Smooth muscle cell (in vitro differentiated cells): ENCODE results near the gene SLC4A3. TPM values are rescaled to one million over a fixed set of nuclear protein-coding genes. Genes with fewer than 3 reads are reported as not detected.
A peak's percentile ranks its signal among the peaks of the same experiment; 100 is the strongest.

Source experiments
- DNase-seq: peaks from one replicate; lab custom pipeline; 2025; ENCODE audit not compliant: unreplicated experiment; lab: John Stamatoyannopoulos, UW
- H2AFZ ChIP-seq: fragments of 200-600 bp; sonication (generic); 2 replicates; pipeline ENCODE4 v1.6.0; 2016; ENCODE audit warnings: antibody characterized with exemption, low read depth, mild to moderate bottlenecking
- H3F3A ChIP-seq: fragments of 200-600 bp; sonication (generic); 2 replicates; pipeline ENCODE4 v1.6.0; 2017; ENCODE audit warnings: antibody characterized with exemption, low read depth
- H3K27ac ChIP-seq: fragments of 200-600 bp; sonication (generic); 2 replicates; pipeline ENCODE4 v1.5.1; 2016; ENCODE audit warnings: low read depth, mild to moderate bottlenecking
- H3K27me3 ChIP-seq: fragments of 200-600 bp; sonication (generic); 2 replicates; pipeline ENCODE4 v1.6.1; 2016; ENCODE audit warnings: low read depth, mild to moderate bottlenecking
- H3K36me3 ChIP-seq: fragments of 200-600 bp; sonication (generic); 2 replicates; pipeline ENCODE4 v1.5.1; 2016; ENCODE audit warnings: low read depth
- H3K4me1 ChIP-seq: fragments of 200-600 bp; sonication (generic); 2 replicates; pipeline ENCODE4 v1.5.1; 2016; ENCODE audit warnings: low read depth
- H3K4me2 ChIP-seq: fragments of 200-600 bp; sonication (generic); 2 replicates; pipeline ENCODE4 v1.6.0; 2016; ENCODE audit warnings: mild to moderate bottlenecking
- H3K4me3 ChIP-seq: fragments of 200-600 bp; sonication (generic); 2 replicates; pipeline ENCODE4 v1.5.1; 2016; ENCODE audit warnings: mild to moderate bottlenecking
- H3K79me2 ChIP-seq: fragments of 200-600 bp; sonication (generic); 2 replicates; pipeline ENCODE4 v1.6.0; 2016; ENCODE audit warnings: low read depth, mild to moderate bottlenecking
- H3K9ac ChIP-seq: fragments of 200-600 bp; sonication (generic); 2 replicates; pipeline ENCODE4 v1.6.0; 2016; ENCODE audit warnings: low read depth
- H3K9me3 ChIP-seq: fragments of 200-600 bp; sonication (generic); replicated peaks from 2 replicates; pipeline ENCODE4 v1.5.1; 2016; ENCODE audit warnings: low read depth
- H4K20me1 ChIP-seq: fragments of 200-600 bp; sonication (generic); 2 replicates; pipeline ENCODE4 v1.6.0; 2016; ENCODE audit warnings: low read depth
- whole genome bisulfite sequencing: methylation state at CpG from one replicate; pipeline ENCODE4 v1.1.7; 2016; ENCODE audit warnings: low lambda C conversion rate; 5-methylcytosine and 5-hydroxymethylcytosine counted together
- polyA plus RNA-seq: library from polyadenylated mRNA; unstranded; fragments of >200 nt; fragmentation: Nextera tagmentation; extraction: Ambion mirVana; gene quantifications from 2 replicates; pipeline ENCODE4 v1.2.1, GENCODE V29; 2016
- total RNA-seq: library from RNA; depleted of rRNA; stranded (reverse); fragments of >200 nt; gene quantifications from 2 replicates; pipeline ENCODE4 v1.2.3, GENCODE V29; 2014
- TF ChIP-seq, protein P1 (sequence below): fragments of 200-600 bp; sonication (generic); IDR thresholded peaks from 2 replicates; pipeline ENCODE4 v1.5.1; 2017; ENCODE audit warnings: borderline replicate concordance, mild to moderate bottlenecking, antibody characterized with exemption; ENCODE audit not compliant: insufficient read depth, poor library complexity, severe bottlenecking

Gene SLC4A3
- total and polyA plus RNA-seq, 2 experiments from 2014 or later = 4.9 to 12.1 TPM

DNA sequence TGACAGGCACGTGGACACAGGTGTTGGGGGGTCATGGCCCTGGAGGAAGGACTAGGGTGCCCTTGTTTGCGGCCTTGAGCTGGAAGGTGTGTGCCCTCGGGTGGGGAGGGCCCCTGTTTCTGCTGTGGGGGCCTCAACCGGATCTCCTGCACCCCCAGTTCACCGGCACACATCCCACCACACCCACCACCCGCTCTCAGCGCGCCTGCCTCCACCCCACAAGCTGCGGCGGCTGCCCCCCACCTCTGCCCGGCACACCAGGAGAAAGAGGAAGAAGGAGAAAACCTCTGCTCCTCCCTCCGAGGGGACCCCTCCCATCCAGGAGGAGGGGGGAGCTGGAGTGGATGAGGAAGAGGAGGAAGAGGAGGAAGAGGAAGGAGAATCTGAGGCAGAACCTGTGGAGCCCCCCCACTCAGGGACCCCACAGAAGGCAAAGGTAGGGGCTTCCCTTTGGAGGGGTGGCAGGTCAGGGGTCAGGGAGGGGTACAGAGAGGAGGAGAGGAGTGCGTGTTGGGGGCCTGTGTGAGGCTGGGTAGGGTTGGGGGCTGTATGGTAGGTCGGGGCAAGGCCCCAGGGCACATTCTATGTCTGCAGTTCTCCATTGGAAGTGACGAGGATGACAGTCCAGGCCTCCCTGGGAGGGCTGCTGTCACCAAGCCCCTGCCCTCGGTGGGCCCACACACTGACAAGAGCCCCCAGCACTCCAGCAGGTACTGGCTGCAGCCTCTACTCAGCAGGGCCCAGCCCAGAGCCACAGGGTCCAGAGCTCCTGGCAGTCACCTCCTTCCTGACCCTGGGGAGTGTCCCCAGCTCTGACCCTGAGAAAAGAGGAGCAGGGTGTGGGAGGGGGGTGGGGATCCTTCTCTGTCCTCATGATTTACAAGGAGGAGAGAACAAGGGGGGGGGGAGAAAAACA lies 1.8 kb downstream of the SLC4A3 start:
- no peaks in the 10 kb centered on the region for H3K36me3 ChIP-seq
- H3K4me3 ChIP-seq = no peak overlapping the region
- no peak for DNase-seq
- no peaks in the 10 kb centered on the region for H4K20me1 ChIP-seq
- no peak overlapping the region for H2AFZ ChIP-seq
- H3K27me3 ChIP-seq = no peaks in the 10 kb centered on the region
- H3K4me2 ChIP-seq = no peak overlapping the region
- H3K4me1 ChIP-seq = peaks cover 5% of the 10 kb centered on the region
- no peak overlapping the region for H3K9ac ChIP-seq
- no peaks in the 10 kb centered on the region for H3F3A ChIP-seq
- no peaks in the 10 kb centered on the region for H3K9me3 ChIP-seq
- no peak overlapping the region for H3K27ac ChIP-seq
- no peaks in the 10 kb centered on the region for H3K79me2 ChIP-seq
- TF ChIP-seq, protein P1, sequence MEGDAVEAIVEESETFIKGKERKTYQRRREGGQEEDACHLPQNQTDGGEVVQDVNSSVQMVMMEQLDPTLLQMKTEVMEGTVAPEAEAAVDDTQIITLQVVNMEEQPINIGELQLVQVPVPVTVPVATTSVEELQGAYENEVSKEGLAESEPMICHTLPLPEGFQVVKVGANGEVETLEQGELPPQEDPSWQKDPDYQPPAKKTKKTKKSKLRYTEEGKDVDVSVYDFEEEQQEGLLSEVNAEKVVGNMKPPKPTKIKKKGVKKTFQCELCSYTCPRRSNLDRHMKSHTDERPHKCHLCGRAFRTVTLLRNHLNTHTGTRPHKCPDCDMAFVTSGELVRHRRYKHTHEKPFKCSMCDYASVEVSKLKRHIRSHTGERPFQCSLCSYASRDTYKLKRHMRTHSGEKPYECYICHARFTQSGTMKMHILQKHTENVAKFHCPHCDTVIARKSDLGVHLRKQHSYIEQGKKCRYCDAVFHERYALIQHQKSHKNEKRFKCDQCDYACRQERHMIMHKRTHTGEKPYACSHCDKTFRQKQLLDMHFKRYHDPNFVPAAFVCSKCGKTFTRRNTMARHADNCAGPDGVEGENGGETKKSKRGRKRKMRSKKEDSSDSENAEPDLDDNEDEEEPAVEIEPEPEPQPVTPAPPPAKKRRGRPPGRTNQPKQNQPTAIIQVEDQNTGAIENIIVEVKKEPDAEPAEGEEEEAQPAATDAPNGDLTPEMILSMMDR = no peak
- WGBS = 90% methylated on average over 10 of the region's 16 CpGs

DNA sequence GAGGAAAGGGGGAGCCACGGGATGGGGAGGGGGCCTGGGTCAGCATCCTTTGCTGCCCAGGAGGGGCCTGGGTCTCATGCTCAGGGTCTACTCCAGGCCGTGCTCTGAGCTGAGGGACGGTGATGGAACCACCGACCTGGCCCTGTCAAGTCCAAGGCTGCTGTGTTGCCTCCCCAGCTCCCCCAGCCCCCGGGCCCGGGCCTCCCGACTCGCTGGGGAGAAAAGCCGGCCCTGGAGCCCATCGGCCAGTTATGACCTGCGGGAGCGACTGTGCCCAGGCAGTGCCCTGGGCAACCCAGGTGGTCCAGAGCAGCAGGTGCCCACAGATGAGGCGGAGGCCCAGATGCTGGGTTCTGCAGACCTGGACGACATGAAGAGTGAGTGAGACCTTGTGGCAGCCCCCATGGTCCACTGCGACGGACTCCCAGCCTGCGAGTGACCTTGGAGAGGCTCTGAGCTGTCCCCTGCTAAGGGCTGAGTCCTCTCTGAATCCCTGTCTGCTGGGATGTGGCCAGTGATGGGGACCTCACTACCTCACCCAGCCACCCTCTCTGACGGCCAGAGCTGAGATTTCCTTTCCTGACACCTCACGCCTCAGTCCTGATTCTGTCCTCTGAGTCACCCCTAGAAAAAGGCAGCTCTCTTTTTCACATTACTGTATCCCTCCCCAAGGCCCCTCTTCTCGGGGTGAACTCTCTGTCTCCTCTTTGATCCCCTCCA lies 2.7 kb downstream of the SLC4A3 start:
- no peak for DNase-seq
- TF ChIP-seq, protein P1 = no peak
- Histone ChIP-seq H3K9ac (no peak overlapping the region), H3K27me3 (no peaks in the 10 kb centered on the region), H4K20me1 (no peaks in the 10 kb centered on the region), H3F3A (no peaks in the 10 kb centered on the region), H3K4me3 (no peak overlapping the region), H2AFZ (no peak overlapping the region), H3K4me2 (no peak overlapping the region), H3K79me2 (no peaks in the 10 kb centered on the region), H3K36me3 (no peaks in the 10 kb centered on the region), H3K9me3 (no peaks in the 10 kb centered on the region), H3K27ac (peak overlapping the region; percentile 28), H3K4me1 (peaks cover 5% of the 10 kb centered on the region)
- 85% methylated on average over 19 of the region's 20 CpGs for WGBS

DNA sequence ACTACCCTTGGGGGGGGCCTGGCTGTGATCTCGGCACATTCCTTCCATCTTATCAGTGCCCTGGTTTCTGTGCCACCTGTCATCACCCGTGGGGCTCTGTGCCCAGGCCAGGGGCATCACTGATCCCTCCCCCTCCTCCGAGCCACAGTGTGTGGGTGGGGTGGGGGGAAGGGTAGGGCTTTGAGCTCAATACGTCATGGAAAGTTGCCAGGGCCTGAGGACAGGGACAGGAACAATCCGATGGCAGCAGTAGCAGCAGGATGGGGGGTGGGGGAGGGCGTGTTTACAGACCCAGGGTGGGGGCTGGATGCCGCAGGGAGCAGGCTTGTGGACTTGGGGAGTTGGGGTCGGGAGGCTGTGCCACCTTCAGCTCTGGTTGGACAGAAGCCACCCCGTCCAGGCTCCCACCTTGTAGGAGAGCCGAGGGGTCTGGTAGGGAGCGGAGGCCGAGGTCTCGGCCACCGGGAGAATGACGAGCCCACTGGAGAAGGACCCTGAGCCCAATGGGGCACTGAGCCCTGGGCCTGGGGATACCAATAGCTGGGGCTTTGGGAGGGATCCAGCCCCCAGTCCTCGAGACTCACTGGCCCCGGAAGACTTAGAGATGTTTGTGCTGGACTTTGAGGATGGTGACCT lies 3.5 kb downstream of the SLC4A3 start:
- Histone ChIP-seq H3K4me1 (peaks cover 5% of the 10 kb centered on the region), H3K9ac (no peak overlapping the region), H3K9me3 (no peaks in the 10 kb centered on the region), H3K79me2 (no peaks in the 10 kb centered on the region), H3K36me3 (no peaks in the 10 kb centered on the region), H2AFZ (no peak overlapping the region), H3K4me2 (no peak overlapping the region), H3K27ac (peak overlapping the region; percentile 28), H3K27me3 (no peaks in the 10 kb centered on the region), H3F3A (no peaks in the 10 kb centered on the region), H4K20me1 (no peaks in the 10 kb centered on the region), H3K4me3 (no peak overlapping the region)
- no peak for DNase-seq
- TF ChIP-seq, protein P1 = no peak
- 69% methylated on average over 17 of the region's 17 CpGs for WGBS
